Activated T-helper 2 cell treated with anti-CD3 and anti-CD28 coated beads, Interferon-gamma antibody, Interleukin-2, Interleukin-4, amounts not matched to agents 10 μg/mL and 5 μg/mL and 100 μg/mL, durations not matched to agents 14 hours and 24 hours and 36 hours (primary cell): ENCODE data around the gene PSEN1. TPM values are rescaled to one million over a fixed set of nuclear protein-coding genes. Genes with fewer than 3 reads are reported as not detected.

ENCODE experiments used
- DNase-seq: peaks from one replicate; pipeline ENCODE4 v3.0.0; 2021; ENCODE audit warnings: low spot score
- H3K27ac Mint-ChIP-seq: one replicate; pipeline ENCODE4 v1.8.0; 2021; ENCODE audit warnings: mixed read lengths
- H3K27me3 Mint-ChIP-seq: one replicate; pipeline ENCODE4 v1.8.0; 2021; ENCODE audit warnings: low read depth, mixed read lengths
- H3K36me3 Mint-ChIP-seq: one replicate; pipeline ENCODE4 v1.8.0; 2021; ENCODE audit warnings: low read depth, mixed read lengths
- H3K4me1 Mint-ChIP-seq: one replicate; pipeline ENCODE4 v1.8.0; 2021; ENCODE audit warnings: low read depth, mixed read lengths
- H3K4me3 Mint-ChIP-seq: one replicate; pipeline ENCODE4 v1.8.0; 2021; ENCODE audit warnings: low read depth, mild to moderate bottlenecking, moderate library complexity, mixed read lengths
- H3K9me3 Mint-ChIP-seq: one replicate; pipeline ENCODE4 v1.8.0; 2021; ENCODE audit warnings: mixed read lengths
- intact Hi-C: fragments of 100-400 bp; cut with micrococcal nuclease; formaldehyde crosslinking; loops from one replicate; pipeline ENCODE4 v1.15.1; 2023
- total RNA-seq: library from RNA; stranded (reverse); gene quantifications from 2 replicates; pipeline ENCODE4 v1.2.3, GENCODE V29; 2022

Gene PSEN1
- total RNA-seq: 34.7 and 36.5 TPM in 2 replicates

GRCh38 chr14:73136387-73137225 is at the start of gene PSEN1:
Gene PSEN1, plus strand, starts transcription at chr14:73136507. Its CDS starts 11,513 bp downstream, at chr14:73148020.
- peak; percentile 97 for DNase-seq
- Mint-ChIP-seq H3K4me1 (peaks cover 16% of the 10 kb centered on the region), H3K9me3 (peaks cover 16% of the 10 kb centered on the region), H3K27me3 (no peaks in the 10 kb centered on the region), H3K27ac (peak within 1 kb of the TSS; percentile 98), H3K36me3 (peaks cover 27% of the 10 kb centered on the region), H3K4me3 (peak within 1 kb of the TSS; percentile 87)
- intact Hi-C loops: loop anchor here (1.0 to 2.0 kb wide), 2 partner anchors 78 to 432 kb away; partner anchors contain the start of genes ACOT2 and RBM25

DNA sequence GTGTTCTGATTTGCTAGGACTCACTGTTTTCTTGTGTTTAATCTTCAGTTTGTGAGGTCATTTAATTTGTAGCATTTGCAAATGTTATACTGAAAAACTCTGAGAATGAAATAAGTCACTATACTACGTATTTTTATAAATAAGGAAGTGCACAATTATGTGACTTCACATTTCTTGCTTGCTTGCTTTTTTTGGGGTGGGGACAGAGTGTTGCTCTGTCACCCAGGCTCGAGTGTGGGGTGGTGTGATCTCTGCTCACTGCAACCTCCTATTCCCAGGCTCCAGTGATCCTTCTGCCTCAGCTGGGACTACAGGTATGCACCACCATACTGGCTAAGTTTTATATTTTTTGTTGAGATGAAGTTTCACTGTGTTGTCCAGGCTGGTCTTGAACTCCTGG is 45.3 kb upstream of the PSEN1 start:
- Mint-ChIP-seq H3K9me3 (no peaks in the 10 kb centered on the region), H3K4me3 (no peak overlapping the region), H3K27me3 (no peaks in the 10 kb centered on the region), H3K4me1 (peaks cover 4% of the 10 kb centered on the region), H3K27ac (no peak overlapping the region), H3K36me3 (peaks cover 59% of the 10 kb centered on the region)
- intact Hi-C loops: no loop called here
- DNase-seq: no peak

DNA sequence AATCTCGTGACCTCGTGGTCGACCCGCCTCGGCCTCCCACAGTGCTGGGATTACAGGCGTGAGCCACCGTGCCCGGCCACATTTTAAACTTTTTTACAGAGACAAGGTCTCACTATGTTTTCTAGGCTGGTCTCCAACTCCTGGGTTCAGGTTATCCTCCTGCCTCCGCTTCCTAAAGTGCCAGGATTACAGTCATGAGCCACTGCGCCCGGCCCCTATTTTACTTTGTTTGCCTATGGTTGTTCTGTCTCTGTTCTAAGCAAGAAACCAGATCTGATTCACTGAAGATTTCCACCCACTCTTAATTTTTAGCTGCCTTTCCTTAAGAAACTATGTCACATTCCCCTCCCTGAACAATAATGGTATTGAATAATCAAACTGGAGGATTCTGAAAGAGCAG is 38.9 kb upstream of the PSEN1 start:
- Mint-ChIP-seq H3K4me3 (no peak overlapping the region), H3K27ac (no peak overlapping the region), H3K36me3 (peaks cover 56% of the 10 kb centered on the region), H3K27me3 (no peaks in the 10 kb centered on the region), H3K9me3 (no peaks in the 10 kb centered on the region), H3K4me1 (peaks cover 2% of the 10 kb centered on the region)
- no peak for DNase-seq
- intact Hi-C loops: no loop called here

GRCh38 chr14:73100334-73100733 is 36.0 kb upstream of the PSEN1 start:
- Mint-ChIP-seq H3K27ac (no peak overlapping the region), H3K36me3 (peaks cover 69% of the 10 kb centered on the region), H3K4me1 (peaks cover 2% of the 10 kb centered on the region), H3K4me3 (no peak overlapping the region), H3K9me3 (no peaks in the 10 kb centered on the region), H3K27me3 (no peaks in the 10 kb centered on the region)
- intact Hi-C loops: no loop called here
- no peak for DNase-seq

DNA sequence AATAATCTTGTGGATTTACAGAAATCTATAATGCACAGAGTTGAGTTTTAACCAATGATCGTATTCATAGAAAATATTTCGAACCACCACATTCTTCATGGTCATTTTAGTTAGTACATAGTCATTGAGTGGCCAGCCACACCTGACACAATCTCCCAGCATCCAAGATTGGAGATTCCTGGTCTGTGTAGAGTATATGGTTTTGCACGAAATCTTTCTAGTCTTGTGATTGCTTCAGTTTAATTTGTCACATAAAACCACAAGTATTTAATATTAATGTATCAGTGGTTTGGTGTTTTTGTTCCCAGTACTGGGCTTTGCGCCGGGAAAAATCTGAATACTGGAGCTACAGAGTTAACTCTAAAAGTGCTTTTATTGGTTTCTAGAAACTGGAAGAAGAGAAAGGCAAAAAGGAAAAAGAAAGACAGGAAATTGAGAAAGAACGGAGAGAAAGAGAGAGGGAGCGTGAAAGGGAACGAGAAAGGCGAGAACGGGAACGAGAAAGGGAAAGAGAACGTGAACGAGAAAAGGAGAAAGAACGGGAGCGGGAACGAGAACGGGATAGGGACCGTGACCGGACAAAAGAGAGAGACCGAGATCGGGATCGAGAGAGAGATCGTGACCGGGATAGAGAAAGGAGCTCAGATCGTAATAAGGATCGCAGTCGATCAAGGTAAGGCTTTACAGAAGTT is 33.4 kb upstream of the PSEN1 start:
- DNase-seq: no peak
- no peak overlapping the region for H3K27ac Mint-ChIP-seq
- intact Hi-C loops: no loop called here
- H3K4me3 Mint-ChIP-seq: no peak overlapping the region
- H3K36me3 Mint-ChIP-seq: peaks cover 73% of the 10 kb centered on the region
- H3K9me3 Mint-ChIP-seq: no peaks in the 10 kb centered on the region
- no peaks in the 10 kb centered on the region for H3K4me1 Mint-ChIP-seq
- no peaks in the 10 kb centered on the region for H3K27me3 Mint-ChIP-seq

GRCh38 chr14:73105050-73105449 is 31.3 kb upstream of the PSEN1 start:
- peaks cover 74% of the 10 kb centered on the region for H3K36me3 Mint-ChIP-seq
- no peak overlapping the region for H3K27ac Mint-ChIP-seq
- DNase-seq: no peak
- intact Hi-C loops: no loop called here
- no peaks in the 10 kb centered on the region for H3K27me3 Mint-ChIP-seq
- no peak overlapping the region for H3K4me3 Mint-ChIP-seq
- peaks cover 4% of the 10 kb centered on the region for H3K4me1 Mint-ChIP-seq
- no peaks in the 10 kb centered on the region for H3K9me3 Mint-ChIP-seq

- Mint-ChIP-seq H3K27ac (no peak overlapping the region), H3K36me3 (peaks cover 74% of the 10 kb centered on the region), H3K4me1 (peaks cover 4% of the 10 kb centered on the region), H3K9me3 (no peaks in the 10 kb centered on the region), H3K27me3 (no peaks in the 10 kb centered on the region), H3K4me3 (no peak overlapping the region)
- intact Hi-C loops: no loop called here
- no peak for DNase-seq
Observed at GRCh38 chr14:73105727-73106126, 30.6 kb upstream of the PSEN1 start.

GRCh38 chr14:73116079-73116665 is 20.1 kb upstream of the PSEN1 start:
- intact Hi-C loops: no loop called here
- Mint-ChIP-seq H3K36me3 (peaks cover 69% of the 10 kb centered on the region), H3K4me1 (no peaks in the 10 kb centered on the region), H3K4me3 (no peak overlapping the region), H3K27me3 (no peaks in the 10 kb centered on the region), H3K27ac (peak overlapping the region; percentile 2), H3K9me3 (no peaks in the 10 kb centered on the region)
- no peak for DNase-seq

GRCh38 chr14:73124180-73124894 is 12.0 kb upstream of the PSEN1 start:
- Mint-ChIP-seq H3K4me3 (no peak overlapping the region), H3K36me3 (peaks cover 54% of the 10 kb centered on the region), H3K4me1 (peaks cover 3% of the 10 kb centered on the region), H3K27me3 (no peaks in the 10 kb centered on the region), H3K9me3 (no peaks in the 10 kb centered on the region), H3K27ac (no peak overlapping the region)
- intact Hi-C loops: no loop called here
- no peak for DNase-seq

DNA sequence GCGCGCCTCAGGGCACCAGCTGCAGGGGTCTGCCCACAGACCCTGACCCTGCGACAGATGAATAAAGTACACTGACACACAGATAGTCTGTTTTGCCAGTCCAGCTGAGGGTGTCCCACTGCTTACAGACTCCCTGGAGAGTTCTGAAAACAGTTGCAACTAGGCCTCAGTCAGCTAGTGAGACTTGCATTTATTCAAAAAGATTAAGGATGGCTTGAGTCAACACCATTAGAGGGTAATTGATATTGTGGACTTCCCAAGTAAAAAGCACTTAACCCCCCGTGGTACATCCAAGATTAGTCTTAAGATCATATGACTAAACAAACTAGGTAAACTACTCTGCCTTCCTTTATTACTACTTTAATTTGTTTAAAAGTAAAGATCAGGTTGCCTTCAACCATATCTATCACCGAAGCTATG is 11.1 kb upstream of the PSEN1 start:
- intact Hi-C loops: no loop called here
- DNase-seq: no peak
- peaks cover 46% of the 10 kb centered on the region for H3K36me3 Mint-ChIP-seq
- no peaks in the 10 kb centered on the region for H3K9me3 Mint-ChIP-seq
- peaks cover 3% of the 10 kb centered on the region for H3K4me1 Mint-ChIP-seq
- no peaks in the 10 kb centered on the region for H3K27me3 Mint-ChIP-seq
- no peak overlapping the region for H3K27ac Mint-ChIP-seq
- no peak overlapping the region for H3K4me3 Mint-ChIP-seq

- DNase-seq: no peak
- Mint-ChIP-seq H3K27me3 (no peaks in the 10 kb centered on the region), H3K9me3 (no peaks in the 10 kb centered on the region), H3K36me3 (peaks cover 42% of the 10 kb centered on the region), H3K4me1 (peaks cover 3% of the 10 kb centered on the region), H3K4me3 (no peak overlapping the region), H3K27ac (no peak overlapping the region)
- intact Hi-C loops: no loop called here
Observed at GRCh38 chr14:73125746-73126145, 10.6 kb upstream of the PSEN1 start.

- Mint-ChIP-seq H3K36me3 (peaks cover 21% of the 10 kb centered on the region), H3K27ac (no peak overlapping the region), H3K9me3 (peaks cover 16% of the 10 kb centered on the region), H3K4me1 (peaks cover 10% of the 10 kb centered on the region), H3K27me3 (no peaks in the 10 kb centered on the region), H3K4me3 (no peak overlapping the region)
- no peak for DNase-seq
- intact Hi-C loops: no loop called here
Observed at GRCh38 chr14:73133795-73134194, 2.5 kb upstream of the PSEN1 start.
